Measurements from ENCODE around the gene SGMS1.

Gene SGMS1

DNA sequence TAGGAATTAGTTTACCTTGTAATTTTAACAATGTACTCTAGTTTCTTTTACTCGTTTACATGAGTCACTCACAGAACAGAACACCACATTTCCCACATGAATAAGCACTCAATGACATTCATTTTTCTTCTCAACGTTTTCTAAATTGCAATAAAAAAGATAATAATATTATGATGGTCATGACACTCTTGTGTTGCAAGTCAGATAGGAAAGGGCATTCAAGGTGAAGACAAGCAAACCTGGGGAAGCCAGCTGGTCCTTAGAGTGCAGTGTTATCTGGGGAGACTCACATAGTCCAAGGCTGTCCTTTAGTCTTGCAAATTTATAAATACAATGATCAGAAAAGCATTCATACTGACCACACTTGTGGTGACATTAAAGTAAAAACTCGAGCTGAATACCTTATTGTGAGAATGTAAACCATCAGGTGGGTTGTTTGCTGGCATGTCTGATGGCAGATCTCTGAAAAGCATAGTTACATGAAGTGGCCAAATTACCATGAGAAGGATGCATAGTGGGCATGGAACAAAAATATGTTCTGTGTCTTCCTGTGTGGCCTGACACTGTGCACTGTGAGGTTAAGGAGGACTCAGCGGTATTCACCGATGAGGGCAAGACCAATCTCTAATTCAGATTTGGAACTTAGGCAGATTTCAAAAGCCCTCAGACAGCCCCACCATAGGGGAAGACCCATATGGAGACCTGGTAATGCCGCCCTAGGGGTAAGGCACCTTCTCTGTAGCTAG, 213.5 kb downstream of the SGMS1 start:
- H3K9me2 ChIP-seq (replicated peaks; ENCODE audit: insufficient read depth, low read length), result no peaks in the 10 kb centered on the region
- H3K27me3 ChIP-seq (ENCODE audit: low read length), result no peaks in the 10 kb centered on the region
- H3K9ac ChIP-seq (ENCODE audit: low read length), result no peak overlapping the region
- H3K27ac ChIP-seq (ENCODE audit: low read depth, low read length), result no peak overlapping the region
- no peak for TF ChIP-seq EZH2phosphoT487 (conservative IDR thresholded peaks at IDR 0.05; ENCODE audit: low read length)
- TF ChIP-seq, protein P1, sequence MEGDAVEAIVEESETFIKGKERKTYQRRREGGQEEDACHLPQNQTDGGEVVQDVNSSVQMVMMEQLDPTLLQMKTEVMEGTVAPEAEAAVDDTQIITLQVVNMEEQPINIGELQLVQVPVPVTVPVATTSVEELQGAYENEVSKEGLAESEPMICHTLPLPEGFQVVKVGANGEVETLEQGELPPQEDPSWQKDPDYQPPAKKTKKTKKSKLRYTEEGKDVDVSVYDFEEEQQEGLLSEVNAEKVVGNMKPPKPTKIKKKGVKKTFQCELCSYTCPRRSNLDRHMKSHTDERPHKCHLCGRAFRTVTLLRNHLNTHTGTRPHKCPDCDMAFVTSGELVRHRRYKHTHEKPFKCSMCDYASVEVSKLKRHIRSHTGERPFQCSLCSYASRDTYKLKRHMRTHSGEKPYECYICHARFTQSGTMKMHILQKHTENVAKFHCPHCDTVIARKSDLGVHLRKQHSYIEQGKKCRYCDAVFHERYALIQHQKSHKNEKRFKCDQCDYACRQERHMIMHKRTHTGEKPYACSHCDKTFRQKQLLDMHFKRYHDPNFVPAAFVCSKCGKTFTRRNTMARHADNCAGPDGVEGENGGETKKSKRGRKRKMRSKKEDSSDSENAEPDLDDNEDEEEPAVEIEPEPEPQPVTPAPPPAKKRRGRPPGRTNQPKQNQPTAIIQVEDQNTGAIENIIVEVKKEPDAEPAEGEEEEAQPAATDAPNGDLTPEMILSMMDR (IDR thresholded peaks at IDR 0.05; ENCODE audit: insufficient read depth, low read length, poor library complexity, severe bottlenecking), result no peak
- H2AFZ ChIP-seq (ENCODE audit: low read depth, low read length, severe bottlenecking), result no peak overlapping the region
- H3K9me3 ChIP-seq (ENCODE audit: insufficient read depth, low read length), result no peaks in the 10 kb centered on the region
- peaks cover 4% of the 10 kb centered on the region; the same call in 1 of the 2 replicates for H3K79me2 ChIP-seq (ENCODE audit: insufficient read depth, low read length)
- no peaks in the 10 kb centered on the region for H3F3A ChIP-seq (ENCODE audit: insufficient read depth)
- no peak overlapping the region for H3K4me3 ChIP-seq (ENCODE audit: insufficient read depth, low read length, poor library complexity, severe bottlenecking)
- H4K20me1 ChIP-seq (ENCODE audit: low read depth, low read length), result peaks cover 7% of the 10 kb centered on the region; the same call in 1 of the 2 replicates
- H3K36me3 ChIP-seq (ENCODE audit: low read length), result no peaks in the 10 kb centered on the region
- no peak overlapping the region for H3K4me2 ChIP-seq (ENCODE audit: low read depth, low read length, poor library complexity, severe bottlenecking)

DNA sequence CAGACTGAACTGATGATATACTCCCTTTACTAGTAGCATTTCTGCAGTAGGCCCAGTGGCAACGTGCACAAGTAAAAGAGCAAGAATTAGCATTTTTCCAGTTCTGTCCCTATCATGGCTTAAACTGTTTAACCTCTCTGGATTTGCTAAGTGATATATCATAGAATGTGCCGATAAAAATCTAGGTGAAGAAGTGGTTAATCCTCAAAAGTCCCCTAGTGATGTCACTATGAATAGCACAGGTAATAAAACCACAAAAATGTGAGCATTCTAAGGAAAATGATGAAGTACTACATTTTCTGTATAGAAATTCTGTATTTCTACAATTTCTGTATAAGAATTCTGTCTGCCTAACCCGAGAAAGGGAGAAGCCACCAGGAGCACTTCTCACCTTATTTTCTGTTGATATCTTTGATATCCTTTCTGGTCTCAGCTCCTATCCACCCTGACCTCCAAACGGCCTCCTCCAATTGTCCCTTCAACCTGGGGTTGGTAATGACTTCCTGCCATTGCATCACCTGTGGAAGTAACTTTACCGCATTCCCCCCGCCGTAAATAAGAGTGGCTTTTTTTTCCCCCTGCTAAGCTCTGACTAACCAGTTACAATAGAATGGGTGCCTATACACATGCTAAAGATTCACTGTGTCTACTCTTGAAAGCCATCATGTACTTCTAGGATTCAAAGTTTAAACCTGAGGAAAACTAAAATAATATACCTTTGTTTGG, 216.5 kb downstream of the SGMS1 start:
- H3K9me3 ChIP-seq (ENCODE audit: insufficient read depth, low read length), result no peaks in the 10 kb centered on the region
- peaks cover 9% of the 10 kb centered on the region; the same call in 1 of the 2 replicates for H4K20me1 ChIP-seq (ENCODE audit: low read depth, low read length)
- TF ChIP-seq EZH2phosphoT487 (conservative IDR thresholded peaks at IDR 0.05; ENCODE audit: low read length), result no peak
- TF ChIP-seq, protein P1 (IDR thresholded peaks at IDR 0.05; ENCODE audit: insufficient read depth, low read length, poor library complexity, severe bottlenecking), result no peak
- no peak overlapping the region for H3K27ac ChIP-seq (ENCODE audit: low read depth, low read length)
- no peak overlapping the region for H3K4me3 ChIP-seq (ENCODE audit: insufficient read depth, low read length, poor library complexity, severe bottlenecking)
- no peaks in the 10 kb centered on the region for H3K27me3 ChIP-seq (ENCODE audit: low read length)
- no peak overlapping the region for H3K9ac ChIP-seq (ENCODE audit: low read length)
- no peaks in the 10 kb centered on the region for H3F3A ChIP-seq (ENCODE audit: insufficient read depth)
- no peaks in the 10 kb centered on the region for H3K36me3 ChIP-seq (ENCODE audit: low read length)
- peaks cover under 1% of the 10 kb centered on the region; the same call in 1 of the 2 replicates for H3K79me2 ChIP-seq (ENCODE audit: insufficient read depth, low read length)
- H3K9me2 ChIP-seq (replicated peaks; ENCODE audit: insufficient read depth, low read length), result no peaks in the 10 kb centered on the region
- no peak overlapping the region for H2AFZ ChIP-seq (ENCODE audit: low read depth, low read length, severe bottlenecking)
- no peak overlapping the region for H3K4me2 ChIP-seq (ENCODE audit: low read depth, low read length, poor library complexity, severe bottlenecking)

DNA sequence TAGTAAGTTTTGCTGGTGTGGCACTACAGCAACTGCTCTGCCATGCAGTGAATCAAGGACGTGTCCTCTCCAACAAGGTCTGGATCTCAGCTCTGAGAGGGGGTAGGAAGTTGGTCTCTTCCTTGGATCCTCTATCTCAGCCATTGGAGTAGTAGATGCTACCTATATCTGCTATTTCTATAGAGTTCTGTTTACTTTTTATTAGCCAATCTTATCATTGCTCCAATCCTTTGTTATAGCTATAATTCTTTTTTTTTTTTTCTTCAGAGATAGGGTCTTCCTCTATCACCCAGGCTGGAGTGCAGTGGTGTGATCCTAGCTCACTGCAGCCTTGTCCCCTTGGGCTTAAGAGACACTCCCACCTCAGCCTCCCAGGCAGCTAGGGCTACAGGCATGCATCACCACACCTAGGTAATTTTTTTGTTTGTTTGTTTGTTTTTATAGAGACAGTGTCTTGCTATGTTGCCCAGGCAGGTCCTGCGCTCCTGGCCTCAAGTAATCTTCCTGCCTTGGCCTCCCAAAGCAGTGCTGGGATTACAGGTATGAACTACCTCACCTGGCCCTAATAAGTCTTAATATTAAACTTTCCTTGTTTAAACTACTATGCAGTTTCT, 217.2 kb downstream of the SGMS1 start:
- TF ChIP-seq, protein P1 (IDR thresholded peaks at IDR 0.05; ENCODE audit: insufficient read depth, low read length, poor library complexity, severe bottlenecking), result no peak
- TF ChIP-seq EZH2phosphoT487 (conservative IDR thresholded peaks at IDR 0.05; ENCODE audit: low read length), result no peak
- no peak overlapping the region for H3K9ac ChIP-seq (ENCODE audit: low read length)
- no peak overlapping the region for H2AFZ ChIP-seq (ENCODE audit: low read depth, low read length, severe bottlenecking)
- H4K20me1 ChIP-seq (ENCODE audit: low read depth, low read length), result 0 out of 2 replicates have a peak, but pooled peaks cover 9% of the 10 kb centered on the region
- H3K27me3 ChIP-seq (ENCODE audit: low read length), result no peaks in the 10 kb centered on the region
- no peaks in the 10 kb centered on the region for H3K9me3 ChIP-seq (ENCODE audit: insufficient read depth, low read length)
- no peak overlapping the region for H3K4me3 ChIP-seq (ENCODE audit: insufficient read depth, low read length, poor library complexity, severe bottlenecking)
- no peaks in the 10 kb centered on the region for H3K9me2 ChIP-seq (replicated peaks; ENCODE audit: insufficient read depth, low read length)
- H3K79me2 ChIP-seq (ENCODE audit: insufficient read depth, low read length), result no peaks in the 10 kb centered on the region
- H3K27ac ChIP-seq (ENCODE audit: low read depth, low read length), result no peak overlapping the region
- no peaks in the 10 kb centered on the region for H3F3A ChIP-seq (ENCODE audit: insufficient read depth)
- no peak overlapping the region for H3K4me2 ChIP-seq (ENCODE audit: low read depth, low read length, poor library complexity, severe bottlenecking)
- H3K36me3 ChIP-seq (ENCODE audit: low read length), result no peaks in the 10 kb centered on the region
